H1 (cell line): Measurements from ENCODE around the gene SMC3. TPM values are rescaled to one million over a fixed set of nuclear protein-coding genes. Genes with fewer than 3 reads are reported as not detected.

ENCODE experiments used
- CTCF ChIA-PET: fragments of 300-600 bp; sonication (Branson Sonifier 250); formaldehyde crosslinking; loops from one replicate; lab custom pipeline; 2021; ENCODE audit not compliant: partially characterized antibody; lab: Charles Lee
- POLR2A ChIA-PET: fragments of 300-600 bp; sonication (Branson Sonifier 250); formaldehyde crosslinking; loops from one replicate; lab custom pipeline; 2021; ENCODE audit warnings: inconsistent platforms; ENCODE audit not compliant: partially characterized antibody; lab: Charles Lee
- DNase-seq, 2 experiments: peaks; one replicate each; pipeline versions ENCODE4 v3.0.0 to v3.0.0-alpha.2; 2010 to 2022; ENCODE audit warnings: low spot score in 2 of 2, low read depth in 1 of 2, mixed read lengths in 1 of 2
- FAIRE-seq: peaks from 2 replicates; lab custom pipeline; 2011; peaks lifted over from hg19 to GRCh38; lab: Jason Lieb, UNC
- H2AFZ ChIP-seq: 2 replicates; pipeline ENCODE4 v1.8.1; 2012; ENCODE audit warnings: low read length, inconsistent platforms
- H2AK5ac ChIP-seq: 2 replicates; pipeline ENCODE4 v1.6.1; 2013; ENCODE audit warnings: low read depth, low read length
- H2BK120ac ChIP-seq: replicated peaks from 2 replicates; pipeline ENCODE3; 2013; ENCODE audit warnings: low read depth, low read length, inconsistent platforms
- H2BK12ac ChIP-seq: 2 replicates; pipeline ENCODE4 v1.6.1; 2013; ENCODE audit warnings: low read depth, low read length
- H2BK15ac ChIP-seq: 2 replicates; pipeline ENCODE4 v1.6.1; 2013; ENCODE audit warnings: low read length
- H2BK20ac ChIP-seq: 2 replicates; pipeline ENCODE4 v1.6.1; 2013; ENCODE audit warnings: low read length
- H2BK5ac ChIP-seq: 2 replicates; pipeline ENCODE4 v1.6.1; 2013; ENCODE audit warnings: low read depth, low read length
- H3K14ac ChIP-seq: 2 replicates; pipeline ENCODE4 v1.6.1; 2013; ENCODE audit warnings: inconsistent platforms; ENCODE audit not compliant: insufficient read length
- H3K18ac ChIP-seq: 2 replicates; pipeline ENCODE4 v1.6.1; 2013; ENCODE audit warnings: low read length; ENCODE audit errors: extremely low read depth
- H3K23ac ChIP-seq: 2 replicates; pipeline ENCODE4 v1.6.1; 2013; ENCODE audit warnings: inconsistent platforms; ENCODE audit not compliant: insufficient read length
- H3K23me2 ChIP-seq: 2 replicates; pipeline ENCODE4 v1.6.1; 2013; ENCODE audit warnings: low read depth, low read length
- H3K27ac ChIP-seq: 2 replicates; pipeline ENCODE4 v1.6.1; 2011; ENCODE audit warnings: low read depth, low read length, inconsistent platforms
- H3K27me3 ChIP-seq, 4 experiments: replicated peaks in 1 of 4; 1 replicate in 1 of 4; 2 replicates in 3 of 4; pipeline versions ENCODE4 v1.6.1 to v1.8.1; 2011 to 2013; ENCODE audit warnings: low read length in 3 of 4, mild to moderate bottlenecking in 3 of 4, inconsistent platforms in 2 of 4, mixed read lengths in 2 of 4, moderate library complexity in 1 of 4; ENCODE audit not compliant: control insufficient read depth in 3 of 4, insufficient read depth in 3 of 4; ENCODE audit errors: extremely low read depth in 1 of 4
- H3K36me3 ChIP-seq, 4 experiments: 2 replicates each; pipeline versions ENCODE4 v1.6.1 to v1.8.1; 2011 to 2013; ENCODE audit warnings: mild to moderate bottlenecking in 4 of 4, low read length in 3 of 4, moderate library complexity in 2 of 4, control low read depth in 1 of 4, inconsistent platforms in 1 of 4; ENCODE audit not compliant: insufficient read depth in 4 of 4, control insufficient read depth in 2 of 4
- H3K4ac ChIP-seq: replicated peaks from 2 replicates; pipeline ENCODE3; 2013; ENCODE audit warnings: low read length, low read depth, mixed read lengths, inconsistent platforms; ENCODE audit not compliant: insufficient read length
- H3K4me1 ChIP-seq, 4 experiments: replicated peaks in 1 of 4; 1 replicate in 1 of 4; 2 replicates in 3 of 4; pipeline versions ENCODE4 v1.6.1 to v1.8.1; 2011 to 2013; ENCODE audit warnings: low read length in 3 of 4, inconsistent platforms in 2 of 4, mixed read lengths in 1 of 4; ENCODE audit not compliant: insufficient read depth in 4 of 4, control insufficient read depth in 3 of 4
- H3K4me2 ChIP-seq, 2 experiments: 2 replicates each; pipeline versions ENCODE4 v1.6.1 to v1.8.1; 2011 to 2013; ENCODE audit warnings: low read depth in 2 of 2, low read length in 2 of 2, control low read depth in 1 of 2, inconsistent platforms in 1 of 2, mild to moderate bottlenecking in 1 of 2; ENCODE audit not compliant: insufficient read depth in 1 of 2
- H3K4me3 ChIP-seq, 4 experiments: fragments of 200-600, 300-600 bp in 1 of 4; sonication (generic), shearing (Covaris generic), sonication (Bioruptor Twin) in 1 of 4; 2 replicates each; pipeline versions ENCODE4 v1.5.1 to v1.8.1; 2011 to 2016; ENCODE audit warnings: low read length in 4 of 4, low read depth in 3 of 4, control low read depth in 2 of 4, inconsistent platforms in 2 of 4, mild to moderate bottlenecking in 2 of 4, mixed read lengths in 1 of 4, moderate library complexity in 1 of 4; ENCODE audit not compliant: insufficient read depth in 2 of 4; ENCODE audit errors: extremely low read depth in 1 of 4
- H3K56ac ChIP-seq: replicated peaks from 2 replicates; pipeline ENCODE3; 2013; ENCODE audit warnings: low read depth, mild to moderate bottlenecking, mixed read lengths, low read length, inconsistent platforms; ENCODE audit not compliant: insufficient read length
- H3K79me1 ChIP-seq: 2 replicates; pipeline ENCODE4 v1.6.1; 2013; ENCODE audit warnings: low read depth, low read length, control low read depth
- H3K79me2 ChIP-seq, 2 experiments: 2 replicates each; pipeline versions ENCODE4 v1.6.1 to v1.8.1; 2012 to 2013; ENCODE audit warnings: low read length in 2 of 2, mild to moderate bottlenecking in 2 of 2, inconsistent platforms in 1 of 2; ENCODE audit not compliant: insufficient read depth in 2 of 2, control insufficient read depth in 1 of 2
- H3K9ac ChIP-seq, 4 experiments: replicated peaks in 1 of 4; 1 replicate in 1 of 4; 2 replicates in 3 of 4; pipeline versions ENCODE4 v1.6.1 to v1.8.1; 2011 to 2013; ENCODE audit warnings: low read depth in 3 of 4, low read length in 3 of 4, control low read depth in 2 of 4, mild to moderate bottlenecking in 2 of 4, moderate library complexity in 2 of 4, inconsistent platforms in 1 of 4; ENCODE audit errors: extremely low read depth in 1 of 4
- H3K9me3 ChIP-seq, 2 experiments: 2 replicates each; pipeline versions ENCODE4 v1.6.1 to v1.8.1; 2012 to 2013; ENCODE audit warnings: mild to moderate bottlenecking in 2 of 2, moderate library complexity in 2 of 2, control low read depth in 1 of 2, inconsistent platforms in 1 of 2, low read depth in 1 of 2, low read length in 1 of 2, mixed read lengths in 1 of 2; ENCODE audit not compliant: insufficient read depth in 2 of 2
- H4K20me1 ChIP-seq, 2 experiments: replicated peaks in 1 of 2; 2 replicates each; pipeline versions ENCODE3 to v1.8.1; 2011 to 2013; ENCODE audit warnings: inconsistent platforms in 2 of 2, low read length in 2 of 2, mild to moderate bottlenecking in 1 of 2; ENCODE audit not compliant: insufficient read depth in 2 of 2, control insufficient read depth in 1 of 2
- H4K5ac ChIP-seq: 2 replicates; pipeline ENCODE4 v1.6.1; 2013; ENCODE audit warnings: low read length, low read depth, mixed read lengths, inconsistent platforms; ENCODE audit not compliant: insufficient read length
- H4K8ac ChIP-seq: 2 replicates; pipeline ENCODE4 v1.8.0; 2013; ENCODE audit warnings: mild to moderate bottlenecking, moderate library complexity, low read length, inconsistent platforms; ENCODE audit not compliant: insufficient read depth; ENCODE audit errors: extremely low read depth
- H4K91ac ChIP-seq: replicated peaks from 2 replicates; pipeline ENCODE3; 2013; ENCODE audit warnings: low read length, mixed read lengths, inconsistent platforms; ENCODE audit not compliant: insufficient read length
- CREB1 ChIP-seq: IDR thresholded peaks from 2 replicates; pipeline ENCODE4 v1.6.1; 2012; ENCODE audit warnings: inconsistent platforms
- POU5F1 ChIP-seq: IDR thresholded peaks from 2 replicates; pipeline ENCODE4 v1.6.1; 2011; ENCODE audit warnings: low read depth, mild to moderate bottlenecking, low read length, moderate library complexity
- SIX5 ChIP-seq: IDR thresholded peaks from 2 replicates; pipeline ENCODE4 v1.6.1; 2011; ENCODE audit warnings: mild to moderate bottlenecking, low read depth, low read length
- SUZ12 ChIP-seq: fragments of 200-600 bp; sonication (generic); IDR thresholded peaks from 2 replicates; pipeline ENCODE4 v1.6.1; 2012; ENCODE audit warnings: mild to moderate bottlenecking, inconsistent platforms, low read length, moderate library complexity, mixed read lengths
- WGBS, 2 experiments: shearing (Covaris generic) in 1 of 2; methylation state at CpG; one replicate each; pipeline versions ENCODE4 v1.1.6 to v1.1.7; 2013 to 2015; ENCODE audit warnings: low lambda C conversion rate in 2 of 2, mixed read lengths in 2 of 2, inconsistent platforms in 1 of 2, low coverage in 1 of 2, missing lambda C conversion rate in 1 of 2; ENCODE audit not compliant: insufficient replicate concordance in 2 of 2, insufficient coverage in 1 of 2, insufficient read length in 1 of 2; ENCODE audit errors: extremely low coverage in 1 of 2, missing lambda C conversion rate in 1 of 2; 5-methylcytosine and 5-hydroxymethylcytosine counted together
- polyA plus RNA-seq, 7 experiments: library from polyadenylated mRNA; depleted of rRNA in 3 of 7; stranded (reverse) in 5 of 7; unstranded in 2 of 7; fragments of >200 nt in 5 of 7; fragments of 200-250 nt in 2 of 7; gene quantifications; 1 replicate in 5 of 7; 2 replicates in 1 of 7; 4 replicates in 1 of 7; pipeline versions ENCODE4 v1.2.1 to v1.2.3, GENCODE V29; 2011 to 2013; ENCODE audit warnings: missing spikeins in 2 of 7, mixed read lengths in 2 of 7
- total RNA-seq: library from RNA; stranded (reverse); fragmentation: NEBNext Ultra II Directional; extraction: Animal tissue kit (Norgen Biotek cat#: 25700); gene quantifications from 2 replicates; pipeline ENCODE4 v1.2.1, GENCODE V29; 2021

Gene SMC3
- total and polyA plus RNA-seq, 2 of the 8 experiments (the other 6 are each of a cell fraction or from before 2014, with no cell fraction given): 12.7 to 93.4 TPM

DNA sequence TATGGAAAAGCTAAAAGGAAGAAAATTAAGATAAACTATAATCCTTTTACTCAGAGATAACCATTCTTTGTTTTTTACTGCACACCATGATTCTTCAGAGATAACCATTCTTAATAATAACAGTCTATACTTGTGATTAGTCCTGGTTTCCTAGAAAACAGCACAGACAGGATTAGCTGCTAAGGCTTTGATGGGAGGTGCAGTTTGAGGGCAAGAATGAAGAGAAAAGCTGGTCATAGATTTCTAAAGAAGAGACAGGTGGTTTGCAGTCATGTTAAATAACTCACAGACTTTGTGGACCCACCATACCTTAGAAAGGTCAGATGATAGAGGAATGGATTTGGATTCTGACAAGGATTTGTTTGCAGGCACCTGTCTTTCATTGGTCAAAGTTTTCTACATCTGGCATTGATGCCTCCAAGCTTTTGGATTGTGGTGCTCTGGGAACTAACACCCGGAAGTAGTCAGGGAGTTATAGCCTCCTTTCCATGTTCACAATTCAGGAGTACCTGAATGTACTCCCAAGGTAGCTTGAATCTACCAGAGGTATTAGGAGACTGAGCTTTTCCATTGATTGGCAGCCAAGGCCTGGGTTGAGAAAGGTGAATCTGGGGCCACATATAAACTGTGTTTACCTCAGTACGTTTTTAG lies 3.7 kb downstream of the SMC3 start:
- Histone ChIP-seq H3K23ac (no peak overlapping the region), H3K36me3 (peaks cover 0 to 44% (median 14%) of the 10 kb centered on the region in 4 experiments; a peak in 6 of 8 replicates), H3K9ac (no peak overlapping the region), H3K18ac (no peak overlapping the region), H2BK15ac (no peak overlapping the region), H4K8ac (no peak overlapping the region), H2AK5ac (no peak overlapping the region), H3K79me2 (peaks cover 19 to 86% of the 10 kb centered on the region in 2 experiments), H3K4me2 (no peak overlapping the region), H3K4ac (no peak overlapping the region), H4K20me1 (peaks cover 13 to 15% of the 10 kb centered on the region in 2 experiments), H2BK20ac (no peak overlapping the region), H3K4me3 (no peak overlapping the region), H2BK5ac (no peak overlapping the region), H2BK120ac (no peak overlapping the region), H2BK12ac (no peak overlapping the region), H3K27me3 (no peaks in the 10 kb centered on the region), H3K14ac (no peak overlapping the region), H3K23me2 (peaks cover 3% of the 10 kb centered on the region; the same call in 1 of the 2 replicates), H3K27ac (no peak overlapping the region), H3K56ac (no peak overlapping the region), H2AFZ (no peak overlapping the region), H3K9me3 (no peaks in the 10 kb centered on the region), H4K91ac (no peak overlapping the region), H3K79me1 (peaks cover 8% of the 10 kb centered on the region), H4K5ac (no peak overlapping the region), H3K4me1 (peaks cover 0 to 4% (median 0%) of the 10 kb centered on the region in 4 experiments; a peak in 2 of 7 replicates)
- 83% methylated on average over 2 of the region's 2 CpGs; no CpG with 5 or more reads in 1 of the 2 experiments for WGBS, 2 experiments
- TF ChIP-seq SIX5: no peak
- TF ChIP-seq CREB1: no peak
- no peak for TF ChIP-seq SUZ12
- TF ChIP-seq POU5F1: no peak
- CTCF ChIA-PET: no interaction called here
- DNase-seq: no peak
- FAIRE-seq: no peak
- POLR2A ChIA-PET: interaction anchor here (0.6 to 1.5 kb wide), 6 partner anchors 9 to 552 kb away, joined by 3 to 7 read pairs (median 4); no protein-coding TSS in a partner anchor
